SHP77 (cell line): ENCODE data around the gene SP6.
A peak's percentile ranks its signal among the peaks of the same experiment; 100 is the strongest.

Experiments
- DNase-seq, 2 experiments: peaks; one replicate each; lab custom pipeline; 2025; lab: John Stamatoyannopoulos, UW

SP6 gene

DNA sequence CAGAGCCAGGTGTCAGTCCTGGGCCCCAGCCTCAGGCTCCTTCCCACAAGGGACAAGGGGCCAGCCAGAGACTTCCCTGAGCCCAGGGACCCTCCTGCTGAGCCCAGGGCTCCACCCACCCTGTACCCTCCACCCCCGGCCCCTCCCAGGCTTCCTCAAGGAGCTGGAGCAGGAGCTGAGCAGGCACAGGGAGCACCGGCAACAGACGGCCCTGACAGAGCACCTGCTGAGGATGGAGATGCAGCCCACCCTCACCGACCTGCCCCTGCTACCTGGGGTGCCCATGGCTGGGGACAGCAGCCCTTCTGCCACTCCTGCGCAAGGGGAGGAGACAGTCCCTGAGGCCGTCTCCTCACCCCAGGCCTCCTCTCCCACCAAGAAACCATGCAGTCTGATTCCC is 14.4 kb downstream of the SP6 start:
- no peak for DNase-seq

DNA sequence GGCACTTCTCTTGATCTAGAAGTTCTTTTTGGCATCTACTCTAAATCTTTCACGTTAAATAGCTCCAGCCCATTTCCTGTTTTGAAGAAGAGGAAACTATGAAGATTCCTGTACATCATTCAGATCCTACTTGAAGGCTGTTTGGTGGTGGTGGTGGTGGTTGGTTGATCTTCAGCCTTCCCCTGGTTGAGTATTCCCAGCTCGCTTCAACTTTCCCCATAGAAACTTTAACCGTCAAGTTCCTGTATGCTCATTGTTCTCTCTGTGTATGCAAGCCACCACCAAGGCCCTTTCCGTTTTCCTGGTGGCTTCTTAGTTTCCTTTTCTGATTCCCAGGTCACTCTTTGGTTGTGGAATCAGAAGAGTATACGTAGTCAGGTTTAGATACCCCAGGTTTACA is 16.2 kb downstream of the SP6 start:
- no peak for DNase-seq

GRCh38 chr17:47831934-47832327 is 19.0 kb downstream of the SP6 start:
- DNase-seq = no peak

GRCh38 chr17:47831003-47831933 is 19.7 kb downstream of the SP6 start, which contains the start of the genes LRRC46 and MRPL10:
Gene LRRC46 (plus strand): TSS chr17:47831670. CDS start chr17:47831990, 320 bp downstream.
Gene MRPL10 (minus strand): TSS chr17:47831541. CDS start chr17:47831511, 30 bp downstream.
- peak; percentile 93 to 94 for DNase-seq

GRCh38 chr17:47830396-47831002 is 20.5 kb downstream of the SP6 start:
- no peak for DNase-seq

- DNase-seq = no peak
Observed at GRCh38 chr17:47829870-47830269, 21.1 kb downstream of the SP6 start.

- DNase-seq = no peak
Observed at GRCh38 chr17:47823519-47823918, 27.4 kb downstream of the SP6 start.

GRCh38 chr17:47822785-47823184 is 28.2 kb downstream of the SP6 start:
- DNase-seq = no peak

DNA sequence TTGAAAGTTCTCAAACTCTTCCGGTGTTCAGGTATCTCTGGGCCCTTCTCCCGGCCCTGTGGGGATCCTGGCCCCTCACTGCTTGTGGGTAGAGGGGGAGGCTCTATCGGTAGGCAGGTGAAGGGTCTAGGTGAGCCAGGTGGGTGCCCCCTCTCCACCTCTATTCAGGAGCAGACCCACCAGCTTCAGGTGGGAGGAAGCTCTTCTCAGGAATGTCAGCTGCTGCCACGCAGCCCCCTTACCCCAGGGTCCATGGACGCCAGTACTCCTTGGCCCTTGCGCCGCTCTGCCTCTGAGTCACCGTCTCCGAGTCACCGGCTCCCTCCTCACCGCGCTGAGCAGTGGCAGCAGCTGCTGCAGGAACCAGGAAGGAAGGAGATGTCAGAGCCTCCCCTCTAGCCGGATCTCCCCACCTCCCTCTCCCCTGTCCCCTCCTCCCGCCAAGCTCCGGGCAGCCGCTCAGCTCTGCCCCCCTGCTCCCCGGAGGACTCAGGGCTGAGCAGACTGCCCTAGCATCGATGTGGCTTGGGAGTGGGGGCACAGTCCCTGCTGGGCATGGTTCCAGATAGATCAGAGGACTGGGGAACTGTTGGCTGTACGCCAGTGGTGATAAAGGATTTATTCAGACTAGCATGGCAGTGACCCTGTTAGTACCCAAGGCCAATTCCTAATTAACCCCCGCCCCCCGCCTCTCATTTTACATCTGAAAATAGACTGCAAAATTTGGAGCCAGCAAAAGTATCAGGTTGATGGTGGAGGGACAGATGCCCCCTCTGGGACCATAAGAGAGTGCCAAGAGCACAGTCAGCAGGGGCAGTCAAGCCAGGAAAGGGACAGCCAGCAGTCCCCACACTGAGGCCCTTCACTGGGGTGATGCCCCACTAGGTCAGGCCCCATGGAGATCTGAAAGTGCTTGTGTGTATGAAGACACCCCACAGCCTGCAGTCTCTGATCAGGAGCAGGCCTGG is 29.3 kb downstream of the SP6 start, which contains the start of gene OSBPL7:
Gene OSBPL7 (minus strand): TSS at position 371 of the 968 bp plus-strand sequence. CDS start 1,516 bp downstream, outside the sequence.
- DNase-seq = peak; percentile 84 to 92

DNA sequence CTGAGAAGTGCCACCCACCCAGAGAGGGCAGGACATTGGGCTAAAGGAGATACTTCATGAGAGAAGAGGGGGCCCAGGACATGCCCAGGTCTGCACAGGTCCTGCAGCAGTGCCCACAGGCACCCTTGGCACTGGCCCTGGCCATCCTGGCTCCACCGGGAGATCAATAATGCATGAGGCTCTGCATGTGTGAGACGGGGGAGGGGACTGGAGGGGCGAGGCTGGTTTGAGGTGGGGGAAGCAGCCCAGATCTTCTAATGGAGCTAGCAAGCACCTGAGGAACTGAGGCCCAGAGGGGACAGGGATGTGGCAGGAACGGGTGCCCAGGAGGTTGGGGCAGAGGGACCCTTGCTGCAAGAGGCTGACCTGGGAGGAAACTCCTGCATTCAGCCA is 29.9 kb downstream of the SP6 start:
- no peak for DNase-seq

DNA sequence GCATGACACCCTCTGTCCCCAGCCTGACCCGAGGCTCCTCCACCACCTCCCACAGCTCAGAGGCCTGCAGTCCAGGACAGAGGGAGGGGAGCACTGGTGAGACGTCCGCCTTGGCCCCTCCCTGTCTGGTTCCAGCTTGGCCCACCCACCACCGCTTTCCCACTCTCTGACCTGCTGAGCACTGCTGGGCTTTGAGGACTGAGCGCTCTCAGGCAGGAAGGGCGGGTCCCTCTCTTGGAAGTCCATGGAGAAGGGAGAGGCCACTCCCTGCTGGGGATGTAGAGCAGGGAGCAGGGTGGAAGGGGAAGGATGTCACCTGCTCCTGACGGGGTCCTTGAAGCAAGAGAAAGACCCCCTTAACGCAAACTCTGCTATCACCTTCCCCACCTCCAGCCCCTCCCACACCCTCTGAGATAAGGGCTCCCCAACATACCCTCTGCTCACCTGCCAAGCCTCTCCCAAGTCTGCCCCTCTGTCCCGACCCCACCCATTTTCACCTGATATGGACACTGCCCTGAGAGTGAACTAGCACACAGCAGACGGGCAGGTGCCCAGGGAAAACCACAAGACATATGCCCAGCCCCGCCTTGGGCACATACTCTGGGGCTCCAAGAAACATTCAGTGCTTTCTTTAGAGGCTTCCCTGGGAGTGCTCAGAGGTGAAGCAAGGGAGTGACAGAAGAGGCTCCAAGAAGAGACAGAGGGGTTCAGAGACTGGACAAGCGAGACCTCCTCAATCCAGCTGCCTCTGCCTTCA is 30.8 kb downstream of the SP6 start:
- DNase-seq = no peak

DNA sequence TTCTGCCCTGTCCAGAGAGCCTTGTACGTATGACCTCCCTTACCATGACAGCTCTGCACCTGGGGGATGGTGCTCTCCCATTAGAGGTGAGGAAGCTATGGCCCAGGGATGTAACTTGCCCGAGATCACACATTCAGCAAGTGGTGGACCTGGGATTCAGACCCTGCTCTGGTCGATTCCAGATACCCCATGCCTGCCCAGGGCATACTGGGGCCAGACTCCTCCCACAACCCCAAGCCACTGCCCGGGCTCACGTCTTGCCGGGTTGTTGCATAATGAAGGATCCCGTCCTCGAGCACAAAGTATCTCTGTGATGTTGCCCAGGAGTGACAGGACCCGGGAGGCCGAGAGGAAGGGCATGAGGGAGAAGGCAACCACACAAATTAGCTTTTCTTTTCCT is 31.5 kb downstream of the SP6 start:
- no peak for DNase-seq

DNA sequence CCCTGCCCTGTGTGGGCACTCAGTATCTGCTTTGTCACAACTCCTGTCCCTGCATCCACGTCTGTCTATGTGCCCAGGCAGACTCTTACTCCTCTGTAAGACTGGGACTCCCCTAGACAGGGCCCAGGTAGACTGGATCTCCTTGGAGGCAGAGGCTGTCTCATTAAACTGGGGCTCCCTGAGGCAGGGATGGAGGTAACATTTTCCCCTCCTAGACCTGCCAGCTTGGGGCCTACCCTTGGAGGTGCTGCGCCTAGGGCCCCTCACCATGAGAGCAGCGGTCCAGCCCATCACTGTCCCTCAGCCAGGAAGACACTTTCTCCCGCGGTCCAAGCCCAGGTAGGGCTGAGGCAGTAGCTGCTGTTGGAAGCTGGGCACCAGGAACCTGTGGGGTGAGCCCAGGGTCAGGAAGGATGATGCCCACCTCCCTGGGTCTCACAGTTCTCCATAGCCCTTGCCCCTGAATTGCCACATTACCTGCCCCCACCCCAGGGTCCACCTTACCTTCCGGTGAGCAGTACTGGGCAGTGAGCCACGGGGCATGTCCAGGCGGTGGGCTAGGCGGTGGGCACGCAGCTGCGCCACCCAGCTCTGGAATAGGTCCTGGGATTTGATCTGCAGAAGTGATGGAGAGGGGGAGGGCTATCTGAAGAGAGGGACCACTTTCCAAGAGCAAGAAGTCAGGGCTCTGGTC is 32.8 kb downstream of the SP6 start:
- DNase-seq = no peak

DNA sequence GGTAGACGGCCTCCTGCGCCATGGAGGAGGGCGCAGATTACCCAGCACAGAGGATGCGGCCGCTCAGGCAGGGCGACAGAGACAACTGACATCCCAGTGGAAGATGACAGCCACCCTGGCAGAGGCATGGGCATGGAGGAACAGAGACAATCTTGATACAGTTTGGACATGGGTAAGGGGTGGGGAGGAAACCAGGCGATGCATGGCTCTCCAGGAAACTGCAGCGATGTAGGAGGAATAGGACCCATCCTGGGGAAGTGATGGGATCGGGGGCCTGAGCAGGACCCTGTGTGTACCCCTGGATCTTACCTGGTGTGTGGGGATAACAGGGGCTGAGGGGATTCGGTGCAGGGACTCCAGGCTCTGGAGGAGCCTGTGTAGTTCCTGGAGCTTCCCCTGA is 34.0 kb downstream of the SP6 start:
- no peak for DNase-seq

- DNase-seq = no peak
Observed at GRCh38 chr17:47816111-47816735, 34.7 kb downstream of the SP6 start.

DNA sequence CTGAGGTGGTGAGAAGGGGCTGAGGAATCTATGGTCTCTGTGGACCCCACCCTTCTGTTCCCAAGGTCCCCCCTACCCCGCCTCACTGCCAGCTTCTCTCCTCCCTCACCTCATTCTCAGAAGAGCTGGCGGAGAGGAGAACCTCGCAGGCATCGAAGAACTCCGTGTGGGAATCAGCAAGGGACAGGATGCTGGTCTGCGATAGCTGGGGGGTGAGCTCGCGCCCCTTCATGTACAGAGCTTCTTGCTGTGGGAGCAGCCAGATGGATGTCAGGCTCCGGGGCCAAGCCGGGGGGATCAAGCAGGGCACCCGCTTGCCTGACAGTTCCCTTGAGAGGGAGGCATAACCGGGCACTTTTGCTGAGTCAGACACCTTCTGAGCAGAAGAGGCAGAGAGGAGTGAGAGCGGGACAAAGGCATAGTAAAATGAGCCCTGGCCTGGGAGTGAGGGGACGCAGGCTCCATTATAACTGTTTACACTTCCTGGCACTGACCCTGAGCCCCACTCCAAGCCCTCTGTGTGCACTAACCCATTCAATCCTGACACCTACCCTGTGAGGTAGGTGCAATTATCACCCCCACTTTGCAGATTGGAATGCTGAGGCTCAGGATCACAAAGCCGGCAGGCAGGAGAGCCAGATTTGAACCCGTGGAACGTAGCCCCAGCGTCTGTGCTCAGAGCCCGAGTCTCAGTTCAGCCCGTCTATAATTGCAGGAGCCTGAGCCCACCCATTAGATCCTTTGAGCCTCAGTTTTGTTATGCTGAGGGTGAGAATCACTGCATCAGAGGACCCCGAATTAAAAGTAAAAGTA is 35.7 kb downstream of the SP6 start:
- no peak for DNase-seq

DNA sequence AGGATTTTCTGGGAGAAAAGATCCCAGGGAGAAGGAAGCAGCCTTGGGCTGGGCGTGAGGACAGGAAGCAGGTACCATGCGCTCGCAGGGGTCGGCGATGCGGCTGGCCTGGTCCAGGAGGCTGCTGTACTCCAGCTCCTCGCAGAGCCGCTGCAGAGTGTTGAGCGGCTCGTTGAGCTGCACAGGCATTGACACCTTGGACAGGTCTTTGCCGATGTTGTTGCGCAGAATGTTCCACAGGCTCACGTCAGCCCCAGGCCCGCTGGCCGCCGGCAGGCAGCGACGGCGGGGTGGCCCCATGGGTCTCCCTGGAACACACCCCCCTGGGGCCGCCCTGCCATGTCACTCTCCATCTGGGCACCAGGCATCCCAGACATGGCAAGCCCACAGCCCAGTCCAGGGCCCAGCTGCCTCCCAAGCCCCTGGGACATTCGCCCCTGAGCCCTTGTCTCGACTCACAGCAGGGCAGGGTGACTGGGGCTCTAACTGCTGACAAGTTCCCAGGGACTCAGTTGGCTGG is 37.4 kb downstream of the SP6 start:
- DNase-seq = no peak

GRCh38 chr17:47813077-47813476 is 37.9 kb downstream of the SP6 start:
- no peak for DNase-seq
